ENCODE results near the gene CMSS1.
A peak's percentile ranks its signal among the peaks of the same experiment; 100 is the strongest.

CMSS1 gene

GRCh38 chr3:99960123-99960878 is 142.6 kb downstream of the CMSS1 start:
- DNase-seq (ENCODE audit: low read depth): no peak
- no peak for TF ChIP-seq CTCF (IDR thresholded peaks at IDR 0.05; ENCODE audit: insufficient read depth, low read depth, low read length, missing control alignments)
- no peak overlapping the region for H3K4me3 ChIP-seq (ENCODE audit: low read length)

DNA sequence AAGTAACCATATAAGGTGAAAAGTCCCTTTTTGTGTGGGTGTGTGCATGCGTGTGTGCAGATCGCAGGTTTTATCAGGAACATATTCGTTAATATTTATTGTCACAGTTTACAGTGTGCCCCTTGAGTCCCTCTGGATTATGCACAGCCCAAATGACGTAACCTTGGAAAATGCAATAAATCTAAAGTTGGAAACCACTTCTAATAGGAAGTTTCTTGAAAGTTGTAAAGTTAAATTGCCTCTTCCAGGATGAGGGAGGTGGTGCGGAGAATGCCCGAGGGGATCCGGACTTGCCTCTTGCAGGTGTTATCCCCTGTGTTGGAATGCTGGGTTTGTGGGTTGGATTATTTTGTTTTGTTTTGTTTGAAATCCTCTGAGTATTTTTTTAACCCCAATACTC is 143.3 kb downstream of the CMSS1 start:
- DNase-seq (ENCODE audit: low read depth): no peak
- no peak for TF ChIP-seq CTCF (IDR thresholded peaks at IDR 0.05; ENCODE audit: insufficient read depth, low read depth, low read length, missing control alignments)
- no peak overlapping the region for H3K4me3 ChIP-seq (ENCODE audit: low read length)

DNA sequence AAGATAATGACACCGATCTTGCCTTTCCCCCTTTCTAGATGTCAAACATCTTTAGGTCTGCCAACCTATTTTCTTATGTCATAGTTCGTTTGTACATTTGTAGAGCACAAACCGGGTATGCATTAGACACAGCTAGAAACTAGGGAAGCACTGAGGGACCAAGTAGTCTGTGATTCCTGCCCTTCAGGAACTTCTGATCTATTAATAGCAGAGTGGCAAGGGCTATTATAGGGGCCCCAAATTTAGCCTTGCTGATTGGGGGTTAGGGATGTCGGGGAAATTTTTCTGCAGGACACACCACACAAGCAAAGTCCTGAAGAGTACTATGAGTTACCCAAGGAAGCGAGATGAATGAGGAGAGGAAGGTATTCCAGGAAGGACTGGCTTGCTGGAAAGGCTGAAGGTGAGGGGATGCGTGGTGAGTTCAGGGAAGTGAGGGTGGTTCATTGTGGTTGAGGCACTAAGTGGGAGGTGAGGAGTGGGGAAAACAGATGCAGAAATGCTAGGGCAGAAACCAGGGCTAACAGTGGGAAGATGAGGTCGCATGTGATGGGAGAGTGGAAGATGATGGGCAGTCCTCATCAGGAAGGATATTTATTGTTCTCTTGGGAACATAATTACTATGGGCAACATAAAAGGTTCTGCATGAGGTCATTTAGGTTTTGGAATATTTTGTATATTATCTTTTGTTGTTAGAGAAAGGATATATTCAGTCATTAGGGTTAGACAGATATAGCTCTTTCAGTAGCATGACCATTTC is 144.3 kb downstream of the CMSS1 start:
- no peak for DNase-seq (ENCODE audit: low read depth)
- H3K4me3 ChIP-seq (ENCODE audit: low read length): no peak overlapping the region
- TF ChIP-seq CTCF (IDR thresholded peaks at IDR 0.05; ENCODE audit: insufficient read depth, low read depth, low read length, missing control alignments): no peak

DNA sequence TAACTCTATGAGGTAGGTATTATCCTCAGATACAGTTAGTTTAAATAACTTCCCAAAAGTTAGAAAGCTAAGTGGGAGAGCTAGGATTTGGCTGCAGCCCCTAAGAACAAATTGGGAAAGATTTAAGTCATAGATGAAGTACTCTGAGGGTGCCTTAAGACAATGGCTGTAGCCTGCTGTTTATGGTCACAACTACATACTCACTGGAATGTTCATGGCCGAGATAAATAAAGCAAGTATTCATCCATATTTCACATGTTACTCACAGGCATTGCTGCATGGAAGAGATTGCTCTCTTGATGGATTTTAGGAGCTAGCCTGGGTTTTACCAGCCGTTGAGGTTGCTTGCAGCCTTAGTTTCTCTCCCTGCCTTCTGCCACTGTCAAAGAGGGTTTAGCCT is 145.0 kb downstream of the CMSS1 start:
- no peak for TF ChIP-seq CTCF (IDR thresholded peaks at IDR 0.05; ENCODE audit: insufficient read depth, low read depth, low read length, missing control alignments)
- H3K4me3 ChIP-seq (ENCODE audit: low read length): no peak overlapping the region
- no peak for DNase-seq (ENCODE audit: low read depth)

DNA sequence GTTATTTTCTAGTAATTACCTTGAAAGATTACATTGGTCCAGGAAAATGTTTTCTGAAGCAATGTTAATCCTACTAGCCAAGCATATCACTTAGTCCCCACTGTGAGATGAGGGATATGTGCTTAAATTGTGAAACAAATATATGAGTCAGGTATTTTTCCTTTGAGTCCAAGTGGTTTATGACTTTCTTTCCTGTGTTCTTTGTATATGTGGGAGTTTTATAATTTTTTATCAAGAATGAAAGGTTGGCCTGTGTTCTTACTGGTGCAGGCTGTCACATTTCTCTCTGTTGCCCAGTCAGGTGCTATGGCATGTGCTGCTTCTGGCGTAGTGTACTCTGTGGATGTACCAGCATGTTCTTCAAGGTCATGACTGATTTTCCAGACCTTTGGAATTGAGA is 147.4 kb downstream of the CMSS1 start:
- DNase-seq (ENCODE audit: low read depth): peak; percentile 66
- no peak for TF ChIP-seq CTCF (IDR thresholded peaks at IDR 0.05; ENCODE audit: insufficient read depth, low read depth, low read length, missing control alignments)
- H3K4me3 ChIP-seq (ENCODE audit: low read length): no peak overlapping the region

DNA sequence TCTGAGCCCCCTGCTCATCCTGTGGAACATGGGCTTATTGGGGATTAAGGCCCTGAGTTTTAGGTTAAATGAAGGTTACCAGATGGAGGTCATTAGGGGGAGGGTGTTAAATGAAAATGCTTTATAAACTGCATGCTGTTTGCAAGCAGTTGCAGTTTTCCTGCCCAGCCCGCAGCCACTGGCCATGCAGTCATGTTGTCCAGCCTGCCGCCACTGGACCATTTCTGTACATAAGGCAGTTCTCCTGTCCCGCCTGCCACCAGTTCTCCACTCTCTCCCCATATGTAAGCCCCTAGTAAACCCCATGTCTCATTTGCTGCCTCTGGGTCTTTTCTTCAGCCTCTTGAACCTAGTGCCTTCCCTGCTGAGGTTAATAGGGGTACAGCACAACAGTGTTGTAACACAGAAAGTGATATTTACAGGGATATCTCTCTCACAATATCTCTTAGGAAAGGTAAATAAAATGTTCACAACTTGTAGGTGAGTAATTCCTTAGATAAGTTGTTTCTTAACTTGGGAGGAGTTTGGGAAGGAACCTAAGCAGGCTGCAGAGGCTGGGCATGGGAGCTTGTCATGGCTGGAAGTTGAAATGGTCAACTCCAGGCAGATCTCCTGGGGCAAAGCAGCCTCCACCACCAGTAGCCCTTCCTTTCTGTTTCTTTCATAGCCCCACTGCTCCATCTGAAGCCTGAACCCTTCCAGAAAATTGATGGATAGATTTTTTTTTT is 148.2 kb downstream of the CMSS1 start:
- H3K4me3 ChIP-seq (ENCODE audit: low read length): no peak overlapping the region
- peak; percentile 64 for DNase-seq (ENCODE audit: low read depth)
- no peak for TF ChIP-seq CTCF (IDR thresholded peaks at IDR 0.05; ENCODE audit: insufficient read depth, low read depth, low read length, missing control alignments)

Measured in epithelial cell of esophagus (primary cell).